Adrenal gland (tissue), 5 donors: Measurements from ENCODE around the gene ACAT2.
"Not testable (repeated sequence)": the region's sequence is repeated elsewhere in the genome, so short reads cannot be mapped to it uniquely, and the experiment has no call there.

Experiments
- POLR2A ChIP-seq, 2 donors: fragments of 450-650 bp; IDR thresholded peaks; one replicate each; pipeline ENCODE4 v1.6.1; 2017; ENCODE audit warnings: antibody characterized with exemption in 2 of 2, mild to moderate bottlenecking in 2 of 2, moderate library complexity in 1 of 2
- TF ChIP-seq, protein P1 (sequence below), 6 experiments: fragments of 450-650 bp in 4 of 6; fragments of 200-600 bp in 2 of 6; sonication (generic) in 1 of 6; IDR thresholded peaks; 1 replicate in 5 of 6; 2 replicates in 1 of 6; pipeline versions ENCODE4 v1.5.1 to v1.8.0; 2016 to 2021; ENCODE audit warnings: antibody characterized with exemption in 6 of 6, mild to moderate bottlenecking in 2 of 6, moderate library complexity in 1 of 6
- donor health status: DM: no; HTN: no; CAD: no.

DNA sequence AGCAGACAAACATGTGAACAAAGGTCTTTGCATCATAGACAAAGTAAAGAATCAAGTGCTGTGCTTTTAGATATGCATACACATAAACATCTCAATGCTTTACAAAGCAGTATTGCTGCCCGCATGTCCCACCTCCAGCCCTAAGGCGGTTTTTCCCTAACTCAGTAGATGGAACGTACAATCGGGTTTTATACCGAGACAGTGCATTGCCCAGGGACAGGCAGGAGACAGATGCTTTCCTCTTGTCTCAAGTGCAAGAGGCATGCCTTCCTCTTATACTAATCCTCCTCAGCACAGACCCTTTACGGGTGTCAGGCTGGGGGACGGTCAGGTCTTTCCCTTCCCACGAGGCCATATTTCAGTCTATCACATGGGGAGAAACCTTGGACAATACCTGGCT is 33.1 kb downstream of the ACAT2 start:
- TF ChIP-seq, protein P1, sequence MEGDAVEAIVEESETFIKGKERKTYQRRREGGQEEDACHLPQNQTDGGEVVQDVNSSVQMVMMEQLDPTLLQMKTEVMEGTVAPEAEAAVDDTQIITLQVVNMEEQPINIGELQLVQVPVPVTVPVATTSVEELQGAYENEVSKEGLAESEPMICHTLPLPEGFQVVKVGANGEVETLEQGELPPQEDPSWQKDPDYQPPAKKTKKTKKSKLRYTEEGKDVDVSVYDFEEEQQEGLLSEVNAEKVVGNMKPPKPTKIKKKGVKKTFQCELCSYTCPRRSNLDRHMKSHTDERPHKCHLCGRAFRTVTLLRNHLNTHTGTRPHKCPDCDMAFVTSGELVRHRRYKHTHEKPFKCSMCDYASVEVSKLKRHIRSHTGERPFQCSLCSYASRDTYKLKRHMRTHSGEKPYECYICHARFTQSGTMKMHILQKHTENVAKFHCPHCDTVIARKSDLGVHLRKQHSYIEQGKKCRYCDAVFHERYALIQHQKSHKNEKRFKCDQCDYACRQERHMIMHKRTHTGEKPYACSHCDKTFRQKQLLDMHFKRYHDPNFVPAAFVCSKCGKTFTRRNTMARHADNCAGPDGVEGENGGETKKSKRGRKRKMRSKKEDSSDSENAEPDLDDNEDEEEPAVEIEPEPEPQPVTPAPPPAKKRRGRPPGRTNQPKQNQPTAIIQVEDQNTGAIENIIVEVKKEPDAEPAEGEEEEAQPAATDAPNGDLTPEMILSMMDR (IDR thresholded peaks at IDR 0.05) = not testable (repeated sequence)
- not testable (repeated sequence) for TF ChIP-seq POLR2A (IDR thresholded peaks at IDR 0.05)
